GM19468 (cell line): ENCODE results near the gene CHAC1.

ENCODE experiments used
- ATAC-seq: cut with Tn5 transposase; IDR thresholded peaks from one replicate; pipeline ENCODE4 v1.9.1; 2021; ENCODE audit warnings: mild to moderate bottlenecking, moderate library complexity, moderate number of reproducible peaks; ENCODE audit not compliant: unreplicated experiment; ENCODE audit errors: extremely low read depth

Gene CHAC1

GRCh38 chr15:40978141-40978540, 24.9 kb downstream of the CHAC1 start:
- ATAC-seq = no peak

GRCh38 chr15:40978562-40978961, 25.3 kb downstream of the CHAC1 start:
- no peak for ATAC-seq

- ATAC-seq = no peak
These were observed 27.9 kb downstream of the CHAC1 start for GRCh38 chr15:40981186-40981585.

- no peak for ATAC-seq
These were observed 29.6 kb downstream of the CHAC1 start for GRCh38 chr15:40982855-40983254.

GRCh38 chr15:40984406-40984805, 31.1 kb downstream of the CHAC1 start:
- no peak for ATAC-seq

- ATAC-seq = no peak
These were observed 31.7 kb downstream of the CHAC1 start for GRCh38 chr15:40984964-40985363.

- ATAC-seq = no peak
These were observed 32.5 kb downstream of the CHAC1 start for GRCh38 chr15:40985541-40986330.

GRCh38 chr15:40986820-40987219, 33.5 kb downstream of the CHAC1 start:
- ATAC-seq = no peak

GRCh38 chr15:40988156-40988555, 34.9 kb downstream of the CHAC1 start:
- ATAC-seq = no peak

- ATAC-seq = no peak
These were observed 36.8 kb downstream of the CHAC1 start for GRCh38 chr15:40990080-40990479.

- no peak for ATAC-seq
These were observed 37.5 kb downstream of the CHAC1 start for GRCh38 chr15:40990789-40991188.

GRCh38 chr15:40991355-40991754, 38.1 kb downstream of the CHAC1 start:
- ATAC-seq = no peak

- no peak for ATAC-seq
These were observed 39.0 kb downstream of the CHAC1 start for GRCh38 chr15:40992241-40992741.

- no peak for ATAC-seq
These were observed 39.6 kb downstream of the CHAC1 start for GRCh38 chr15:40992825-40993224.

- ATAC-seq = no peak
These were observed 42.4 kb downstream of the CHAC1 start for GRCh38 chr15:40995656-40996055.

- ATAC-seq = no peak
These were observed 45.9 kb downstream of the CHAC1 start for GRCh38 chr15:40999190-40999589.

- ATAC-seq = no peak
These were observed 48.4 kb downstream of the CHAC1 start for GRCh38 chr15:41001524-41002214.

- ATAC-seq = no peak
These were observed 51.2 kb downstream of the CHAC1 start for GRCh38 chr15:41004490-41004889.
